Measurements from ENCODE around the gene FOXK1. TPM values are rescaled to one million over a fixed set of nuclear protein-coding genes. Genes with fewer than 3 reads are reported as not detected.

The FOXK1 gene
- total and polyA plus RNA-seq, 2 of the 13 experiments (the other 11 are each of a cell fraction or from before 2014, with no cell fraction given), result 4.6 to 8.8 TPM

DNA sequence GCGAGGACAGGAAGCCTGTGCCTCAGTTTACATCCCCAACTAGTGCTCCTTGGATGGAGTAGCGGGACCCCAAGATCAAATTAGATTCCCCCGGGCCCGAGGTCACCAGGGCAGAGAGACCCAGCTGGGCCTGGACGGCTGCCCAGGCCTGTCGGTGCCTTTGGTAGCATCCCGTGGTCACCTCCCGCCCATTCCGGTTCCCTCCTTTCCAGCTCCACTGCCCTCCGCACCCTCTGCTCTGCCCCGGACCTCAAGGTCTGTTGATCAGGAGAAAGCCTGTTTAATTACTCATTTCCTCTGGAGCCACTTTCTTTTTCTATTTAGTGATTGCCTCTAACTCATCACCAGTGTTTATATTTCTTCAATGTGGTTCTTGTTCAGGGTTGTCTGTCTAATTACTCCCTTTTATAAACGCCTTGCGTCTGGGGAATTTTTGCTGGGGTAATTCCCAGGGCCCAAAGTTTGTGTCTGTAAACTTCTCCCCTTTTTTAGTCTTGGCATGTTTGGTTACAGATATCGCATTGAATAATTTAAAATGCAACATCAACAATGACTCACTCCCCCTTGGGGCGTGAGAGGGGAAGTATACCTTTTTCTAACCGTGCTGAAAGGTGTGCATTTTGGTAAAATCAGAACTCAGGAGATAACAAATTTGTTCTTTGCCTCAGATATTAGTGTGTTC, 1.9 kb downstream of the FOXK1 start (continued):
- TF ChIP-seq ZNF12 (CRISPR knock-in tag; IDR thresholded peaks at IDR 0.05) (no peak), CCDC6 (CRISPR knock-in tag; IDR thresholded peaks at IDR 0.05) (no peak), AHR (CRISPR knock-in tag; IDR thresholded peaks at IDR 0.05) (no peak), SSRP1 (CRISPR knock-in tag; IDR thresholded peaks at IDR 0.05) (no peak), KLF16 (CRISPR knock-in tag; IDR thresholded peaks at IDR 0.05) (no peak), ZNF558 (CRISPR knock-in tag; IDR thresholded peaks at IDR 0.05; ENCODE audit: borderline replicate concordance) (no peak), ASH2L (IDR thresholded peaks at IDR 0.05; ENCODE audit: insufficient read length, low read depth, low read length) (peak; percentile 32), ZNF883 (CRISPR knock-in tag; IDR thresholded peaks at IDR 0.05; ENCODE audit: not compliant biosample characterization) (no peak), PAF1 (CRISPR knock-in tag; IDR thresholded peaks at IDR 0.05) (no peak), FOXJ3 (CRISPR knock-in tag; IDR thresholded peaks at IDR 0.05; ENCODE audit: borderline replicate concordance) (no peak), GABPB1 (CRISPR knock-in tag; IDR thresholded peaks at IDR 0.05) (peak; percentile 27; the same call in 1 of the 2 replicates), AGO2 (optimal IDR thresholded peaks at IDR 0.05; ENCODE audit: low read depth, low read length) (no peak), ZSCAN20 (CRISPR knock-in tag; IDR thresholded peaks at IDR 0.05; ENCODE audit: borderline replicate concordance) (no peak), HOXA7 (CRISPR knock-in tag; IDR thresholded peaks at IDR 0.05) (no peak), ZMYM2 (CRISPR knock-in tag; IDR thresholded peaks at IDR 0.05) (no peak), REXO4 (CRISPR knock-in tag; IDR thresholded peaks at IDR 0.05; ENCODE audit: borderline replicate concordance) (no peak), ZNF709 (CRISPR knock-in tag; IDR thresholded peaks at IDR 0.05) (no peak), NCOA2 (CRISPR knock-in tag; IDR thresholded peaks at IDR 0.05) (no peak), CREB1 (IDR thresholded peaks at IDR 0.05) (no peak), CREB1 (CRISPR knock-in tag; IDR thresholded peaks at IDR 0.05) (no peak), ZBTB20 (CRISPR knock-in tag; IDR thresholded peaks at IDR 0.05; ENCODE audit: borderline replicate concordance, low read depth) (no peak), HNRNPL (IDR thresholded peaks at IDR 0.05; ENCODE audit: low read depth, low read length) (0 out of 2 replicates have a peak, but pooled peaks have one; percentile 32), KAT7 (CRISPR knock-in tag; IDR thresholded peaks at IDR 0.05; ENCODE audit: borderline replicate concordance) (no peak)
- TF ChIP-seq, protein P1, sequence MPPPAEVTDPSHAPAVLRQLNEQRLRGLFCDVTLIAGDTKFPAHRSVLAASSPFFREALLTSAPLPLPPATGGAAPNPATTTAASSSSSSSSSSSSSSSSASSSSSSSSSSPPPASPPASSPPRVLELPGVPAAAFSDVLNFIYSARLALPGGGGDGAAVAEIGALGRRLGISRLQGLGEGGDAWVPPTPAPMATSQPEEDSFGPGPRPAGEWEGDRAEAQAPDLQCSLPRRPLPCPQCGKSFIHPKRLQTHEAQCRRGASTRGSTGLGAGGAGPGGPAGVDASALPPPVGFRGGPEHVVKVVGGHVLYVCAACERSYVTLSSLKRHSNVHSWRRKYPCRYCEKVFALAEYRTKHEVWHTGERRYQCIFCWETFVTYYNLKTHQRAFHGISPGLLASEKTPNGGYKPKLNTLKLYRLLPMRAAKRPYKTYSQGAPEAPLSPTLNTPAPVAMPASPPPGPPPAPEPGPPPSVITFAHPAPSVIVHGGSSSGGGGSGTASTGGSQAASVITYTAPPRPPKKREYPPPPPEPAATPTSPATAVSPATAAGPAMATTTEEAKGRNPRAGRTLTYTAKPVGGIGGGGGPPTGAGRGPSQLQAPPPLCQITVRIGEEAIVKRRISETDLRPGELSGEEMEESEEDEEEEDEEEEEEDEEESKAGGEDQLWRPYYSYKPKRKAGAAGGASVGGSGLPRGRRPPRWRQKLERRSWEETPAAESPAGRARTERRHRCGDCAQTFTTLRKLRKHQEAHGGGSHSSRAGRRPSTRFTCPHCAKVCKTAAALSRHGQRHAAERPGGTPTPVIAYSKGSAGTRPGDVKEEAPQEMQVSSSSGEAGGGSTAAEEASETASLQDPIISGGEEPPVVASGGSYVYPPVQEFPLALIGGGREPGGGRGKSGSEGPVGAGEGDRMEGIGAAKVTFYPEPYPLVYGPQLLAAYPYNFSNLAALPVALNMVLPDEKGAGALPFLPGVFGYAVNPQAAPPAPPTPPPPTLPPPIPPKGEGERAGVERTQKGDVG (CRISPR knock-in tag; IDR thresholded peaks at IDR 0.05; ENCODE audit: borderline replicate concordance), result no peak
- TF ChIP-seq, protein P2, sequence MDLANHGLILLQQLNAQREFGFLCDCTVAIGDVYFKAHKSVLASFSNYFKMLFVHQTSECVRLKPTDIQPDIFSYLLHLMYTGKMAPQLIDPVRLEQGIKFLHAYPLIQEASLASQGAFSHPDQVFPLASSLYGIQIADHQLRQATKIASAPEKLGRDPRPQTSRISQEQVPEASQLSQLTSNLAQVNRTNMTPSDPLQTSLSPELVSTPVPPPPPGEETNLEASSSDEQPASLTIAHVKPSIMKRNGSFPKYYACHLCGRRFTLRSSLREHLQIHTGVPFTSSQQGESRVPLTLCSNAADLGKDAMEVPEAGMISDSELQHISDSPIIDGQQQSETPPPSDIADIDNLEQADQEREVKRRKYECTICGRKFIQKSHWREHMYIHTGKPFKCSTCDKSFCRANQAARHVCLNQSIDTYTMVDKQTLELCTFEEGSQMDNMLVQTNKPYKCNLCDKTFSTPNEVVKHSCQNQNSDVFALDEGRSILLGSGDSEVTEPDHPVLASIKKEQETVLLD (CRISPR knock-in tag; IDR thresholded peaks at IDR 0.05; ENCODE audit: low read depth), result no peak
- TF ChIP-seq, protein P3, sequence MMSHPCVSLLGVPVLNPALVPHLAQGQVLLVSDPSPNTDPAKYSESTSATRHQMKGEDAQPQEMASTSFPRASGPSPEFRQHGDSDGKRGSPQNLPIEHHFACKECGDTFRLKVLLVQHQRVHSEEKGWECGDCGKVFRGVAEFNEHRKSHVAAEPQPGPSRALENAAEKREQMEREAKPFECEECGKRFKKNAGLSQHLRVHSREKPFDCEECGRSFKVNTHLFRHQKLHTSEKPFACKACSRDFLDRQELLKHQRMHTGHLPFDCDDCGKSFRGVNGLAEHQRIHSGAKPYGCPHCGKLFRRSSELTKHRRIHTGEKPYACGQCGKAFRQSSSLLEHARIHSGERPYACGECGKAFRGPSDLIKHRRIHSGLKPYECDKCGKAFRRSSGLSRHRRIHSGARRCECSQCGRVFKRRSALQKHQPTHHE (CRISPR knock-in tag; IDR thresholded peaks at IDR 0.05; ENCODE audit: borderline replicate concordance), result no peak

All from HepG2 (cell line).